ENCODE results near the gene MANF. TPM values are rescaled to one million over a fixed set of nuclear protein-coding genes. Genes with fewer than 3 reads are reported as not detected.

The MANF gene
- total and polyA plus RNA-seq, 2 of the 13 experiments (the other 11 are each of a cell fraction or from before 2014, with no cell fraction given): 55.4 to 269 TPM

DNA sequence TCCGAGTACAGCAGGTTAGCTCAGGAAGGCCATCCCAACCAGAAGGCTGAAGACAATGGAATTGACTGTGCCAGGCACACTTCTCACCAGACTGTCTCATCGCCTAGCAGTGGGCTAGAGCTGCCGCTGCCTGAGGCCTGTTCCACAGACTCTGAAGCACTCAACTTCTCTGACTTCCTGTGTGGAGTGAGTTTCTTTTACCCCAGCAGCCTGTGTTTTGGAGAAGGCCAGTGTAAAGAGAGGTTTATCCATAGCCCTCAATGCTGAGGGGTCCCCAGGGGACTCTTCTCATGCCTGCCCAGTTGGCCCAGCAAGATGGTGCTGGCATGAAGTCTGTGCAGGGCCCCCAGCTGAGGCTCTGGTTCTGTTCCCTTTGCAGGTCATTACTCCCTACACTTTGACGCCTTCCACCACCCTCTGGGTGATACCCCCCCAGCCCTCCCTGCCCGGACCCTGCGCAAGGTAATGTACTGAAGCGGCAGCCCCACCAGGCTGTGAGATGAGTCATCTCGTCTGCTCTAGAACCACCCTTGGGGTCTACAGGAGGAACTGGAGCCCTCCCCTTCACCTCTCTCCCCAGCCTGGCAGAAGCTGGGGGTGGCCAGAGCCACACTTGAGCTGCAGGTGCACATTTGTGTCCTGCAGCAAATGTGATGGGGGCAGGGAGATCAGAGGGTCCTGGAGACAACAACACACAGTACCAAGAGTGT lies 5.2 kb upstream of the MANF start:
- H3K4me3 ChIP-seq (replicated peaks in 1 of 3; ENCODE audit: insufficient read depth in 1 of 3, low read depth in 2 of 3, low read length in 3 of 3): no peak overlapping the region
- H3K79me2 ChIP-seq (ENCODE audit: insufficient read depth, low read length): peaks cover 13% of the 10 kb centered on the region
- TF ChIP-seq HOXA5 (CRISPR knock-in tag; IDR thresholded peaks at IDR 0.05) (no peak), EP300 (IDR thresholded peaks at IDR 0.05; ENCODE audit: low read depth in 2 of 2, low read length in 2 of 2) (no peak), EP300 (CRISPR knock-in tag; IDR thresholded peaks at IDR 0.05; ENCODE audit: borderline replicate concordance) (no peak), ZNF282 (IDR thresholded peaks at IDR 0.05; ENCODE audit: partially characterized antibody) (no peak), SP5 (CRISPR knock-in tag; IDR thresholded peaks at IDR 0.05; ENCODE audit: borderline replicate concordance, low read depth) (no peak), ZNF124 (CRISPR knock-in tag; IDR thresholded peaks at IDR 0.05) (no peak), ESRRA (CRISPR knock-in tag; IDR thresholded peaks at IDR 0.05; ENCODE audit: low read depth) (no peak), KLF11 (CRISPR knock-in tag; IDR thresholded peaks at IDR 0.05) (no peak), ZFYVE20 (CRISPR knock-in tag; IDR thresholded peaks at IDR 0.05; ENCODE audit: borderline replicate concordance, low read depth) (no peak), ZNF75D (CRISPR knock-in tag; IDR thresholded peaks at IDR 0.05; ENCODE audit: borderline replicate concordance) (no peak), SALL1 (CRISPR knock-in tag; IDR thresholded peaks at IDR 0.05) (no peak), POLR2G (IDR thresholded peaks at IDR 0.05; ENCODE audit: low read depth, low read length) (no peak)
- TF ChIP-seq, protein P1, sequence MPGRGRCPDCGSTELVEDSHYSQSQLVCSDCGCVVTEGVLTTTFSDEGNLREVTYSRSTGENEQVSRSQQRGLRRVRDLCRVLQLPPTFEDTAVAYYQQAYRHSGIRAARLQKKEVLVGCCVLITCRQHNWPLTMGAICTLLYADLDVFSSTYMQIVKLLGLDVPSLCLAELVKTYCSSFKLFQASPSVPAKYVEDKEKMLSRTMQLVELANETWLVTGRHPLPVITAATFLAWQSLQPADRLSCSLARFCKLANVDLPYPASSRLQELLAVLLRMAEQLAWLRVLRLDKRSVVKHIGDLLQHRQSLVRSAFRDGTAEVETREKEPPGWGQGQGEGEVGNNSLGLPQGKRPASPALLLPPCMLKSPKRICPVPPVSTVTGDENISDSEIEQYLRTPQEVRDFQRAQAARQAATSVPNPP (CRISPR knock-in tag; IDR thresholded peaks at IDR 0.05): no peak
- FAIRE-seq (no peak), ATAC-seq (no peak), DNase-seq (ENCODE audit: low spot score) (no peak)
- POLR2A ChIA-PET: no interaction called here
- no peak overlapping the region for H3K9ac ChIP-seq (ENCODE audit: insufficient read depth, low read depth, low read length)
- no peak overlapping the region for H2AFZ ChIP-seq (ENCODE audit: low read length)
- H3K27me3 ChIP-seq (ENCODE audit: control insufficient read depth in 1 of 2, insufficient read depth in 2 of 2, low read length in 2 of 2): peaks cover 1 to 48% of the 10 kb centered on the region in 2 experiments; a peak in 3 of 5 replicates
- CTCF ChIA-PET (ENCODE audit: low intra/inter-chr PET ratio, low total read pairs): no interaction called here
- WGBS (ENCODE audit: low lambda C conversion rate): 68% methylated on average over 7 of the region's 8 CpGs
- no peak overlapping the region for H3K4me2 ChIP-seq (ENCODE audit: low read depth, low read length)
- BruUV-seq (replicated peaks): no TSS peak
- no peak overlapping the region for H3K27ac ChIP-seq (ENCODE audit: extremely low read length, insufficient read depth, low read length)
- no peaks in the 10 kb centered on the region for H3K36me3 ChIP-seq (replicated peaks in 1 of 2; ENCODE audit: control insufficient read depth in 1 of 2, insufficient read depth in 2 of 2, low read length in 2 of 2)
- in situ Hi-C loops (cut with HindIII; ENCODE audit: extremely low pct_ligation_motif_present, low pct_unique_long_range_greater_than_20kb): loop anchor here (5.0 to 10.0 kb wide), 2 partner anchors 275 to 808 kb away; no protein-coding TSS in a partner anchor
- intact Hi-C loops (cut with micrococcal nuclease; ENCODE audit: unreplicated experiment): loop anchor here (10.0 kb wide), 1 partner anchor 295 kb away; the partner anchor contains the start of gene TEX264
- H4K20me1 ChIP-seq (ENCODE audit: insufficient read depth, low read length): no peaks in the 10 kb centered on the region
- peaks cover 19% of the 10 kb centered on the region for H3K4me1 ChIP-seq (ENCODE audit: insufficient read depth, low read length)
- H3K9me3 ChIP-seq (ENCODE audit: low read length): no peaks in the 10 kb centered on the region

Data from HepG2 (cell line).